NCI-H2196 (cell line): ENCODE data around the gene PREPL.
"Not testable (repeated sequence)": the region's sequence is repeated elsewhere in the genome, so short reads cannot be mapped to it uniquely, and the experiment has no call there.

Experiments
- DNase-seq: peaks from one replicate; lab custom pipeline; 2025; ENCODE audit not compliant: unreplicated experiment; lab: John Stamatoyannopoulos, UW

The PREPL gene

GRCh38 chr2:44361330-44362206 is at the start of gene PREPL, which contains the start of gene CAMKMT:
PREPL (minus strand) TSS chr2:44361494; CDS start chr2:44346342, 15,152 bp downstream.
CAMKMT (plus strand) TSS chr2:44361947.
- DNase-seq: peak; percentile 98

GRCh38 chr2:44398243-44398897 is 37.1 kb upstream of the PREPL start:
- DNase-seq: no peak

- DNase-seq: no peak
Measured at GRCh38 chr2:44397447-44398175, 36.3 kb upstream of the PREPL start.

- DNase-seq: peak; percentile 70
Measured at GRCh38 chr2:44392338-44392943, 31.1 kb upstream of the PREPL start.

- no peak for DNase-seq
Measured at GRCh38 chr2:44389895-44390294, 28.6 kb upstream of the PREPL start.

GRCh38 chr2:44388877-44389276 is 27.6 kb upstream of the PREPL start:
- no peak for DNase-seq

GRCh38 chr2:44385226-44385625 is 23.9 kb upstream of the PREPL start:
- not testable (repeated sequence) for DNase-seq

- no peak for DNase-seq
Measured at GRCh38 chr2:44377486-44377885, 16.2 kb upstream of the PREPL start.

GRCh38 chr2:44372246-44372645 is 11.0 kb upstream of the PREPL start:
- no peak for DNase-seq

- no peak for DNase-seq
Measured at GRCh38 chr2:44371445-44371844, 10.2 kb upstream of the PREPL start.

GRCh38 chr2:44369392-44369791 is 8.1 kb upstream of the PREPL start:
- no peak for DNase-seq

GRCh38 chr2:44367591-44367990 is 6.3 kb upstream of the PREPL start:
- DNase-seq: no peak

GRCh38 chr2:44364604-44365003 is 3.3 kb upstream of the PREPL start:
- no peak for DNase-seq

GRCh38 chr2:44362207-44363015 is 1.1 kb upstream of the PREPL start:
- DNase-seq: no peak

- peak; percentile 16 for DNase-seq
Measured at GRCh38 chr2:44360749-44361329, 455 bp downstream of the PREPL start.

GRCh38 chr2:44358503-44358902 is 2.8 kb downstream of the PREPL start:
- DNase-seq: peak; percentile 80

GRCh38 chr2:44354761-44355160 is 6.5 kb downstream of the PREPL start:
- DNase-seq: no peak

GRCh38 chr2:44352510-44352909 is 8.8 kb downstream of the PREPL start:
- no peak for DNase-seq

GRCh38 chr2:44351676-44352075 is 9.6 kb downstream of the PREPL start:
- no peak for DNase-seq

- no peak for DNase-seq
Measured at GRCh38 chr2:44351088-44351487, 10.2 kb downstream of the PREPL start.
